ENCODE data around the gene RNF181.

DNA sequence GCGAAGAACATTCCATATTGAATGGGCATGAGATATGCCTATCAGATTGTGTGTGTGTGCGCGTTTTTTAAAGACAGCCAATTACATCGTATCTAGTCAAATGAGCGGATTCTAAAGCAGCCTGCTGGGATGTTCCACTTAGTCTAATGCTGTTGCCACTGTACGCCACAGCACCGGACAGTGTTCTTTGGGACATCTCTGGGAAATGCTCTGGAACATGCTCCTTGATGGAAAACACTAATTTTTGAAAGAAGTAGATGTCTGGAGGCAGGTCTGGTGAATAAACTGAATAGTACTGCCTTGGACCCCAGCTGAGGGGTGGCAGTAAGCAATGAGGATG lies 10.5 kb downstream of the RNF181 start:
- TF ChIP-seq, protein P1, sequence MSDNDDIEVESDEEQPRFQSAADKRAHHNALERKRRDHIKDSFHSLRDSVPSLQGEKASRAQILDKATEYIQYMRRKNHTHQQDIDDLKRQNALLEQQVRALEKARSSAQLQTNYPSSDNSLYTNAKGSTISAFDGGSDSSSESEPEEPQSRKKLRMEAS (IDR thresholded peaks at IDR 0.05; ENCODE audit: low read depth, low read length), result no peak
- TF ChIP-seq, protein P2, sequence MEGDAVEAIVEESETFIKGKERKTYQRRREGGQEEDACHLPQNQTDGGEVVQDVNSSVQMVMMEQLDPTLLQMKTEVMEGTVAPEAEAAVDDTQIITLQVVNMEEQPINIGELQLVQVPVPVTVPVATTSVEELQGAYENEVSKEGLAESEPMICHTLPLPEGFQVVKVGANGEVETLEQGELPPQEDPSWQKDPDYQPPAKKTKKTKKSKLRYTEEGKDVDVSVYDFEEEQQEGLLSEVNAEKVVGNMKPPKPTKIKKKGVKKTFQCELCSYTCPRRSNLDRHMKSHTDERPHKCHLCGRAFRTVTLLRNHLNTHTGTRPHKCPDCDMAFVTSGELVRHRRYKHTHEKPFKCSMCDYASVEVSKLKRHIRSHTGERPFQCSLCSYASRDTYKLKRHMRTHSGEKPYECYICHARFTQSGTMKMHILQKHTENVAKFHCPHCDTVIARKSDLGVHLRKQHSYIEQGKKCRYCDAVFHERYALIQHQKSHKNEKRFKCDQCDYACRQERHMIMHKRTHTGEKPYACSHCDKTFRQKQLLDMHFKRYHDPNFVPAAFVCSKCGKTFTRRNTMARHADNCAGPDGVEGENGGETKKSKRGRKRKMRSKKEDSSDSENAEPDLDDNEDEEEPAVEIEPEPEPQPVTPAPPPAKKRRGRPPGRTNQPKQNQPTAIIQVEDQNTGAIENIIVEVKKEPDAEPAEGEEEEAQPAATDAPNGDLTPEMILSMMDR (IDR thresholded peaks at IDR 0.05; ENCODE audit: low read depth, low read length), result no peak
- TF ChIP-seq POLR2A (IDR thresholded peaks at IDR 0.05; ENCODE audit: extremely low read depth, insufficient read length) (no peak), MYC (IDR thresholded peaks at IDR 0.05; ENCODE audit: low read depth, low read length) (no peak)

Data from NB4 (cell line).